NCI-H146 (cell line): ENCODE results near the gene SS18L1.
"Not testable (repeated sequence)": the region's sequence is repeated elsewhere in the genome, so short reads cannot be mapped to it uniquely, and the experiment has no call there.

Experiments
- DNase-seq: peaks from one replicate; lab custom pipeline; 2025; lab: John Stamatoyannopoulos, UW

SS18L1 gene

GRCh38 chr20:62143081-62143956, at the start of gene SS18L1, which contains the start of gene PSMA7:
Gene SS18L1 (plus strand): TSS chr20:62143769. CDS start chr20:62143821, 52 bp downstream.
Gene PSMA7 (minus strand): TSS chr20:62143394. CDS start chr20:62143303, 91 bp downstream.
- peak; percentile 89 for DNase-seq

GRCh38 chr20:62096421-62097380, 46.9 kb upstream of the SS18L1 start:
- no peak for DNase-seq

GRCh38 chr20:62097881-62098407, 45.6 kb upstream of the SS18L1 start:
- no peak for DNase-seq

- no peak for DNase-seq
These were observed 42.5 kb upstream of the SS18L1 start for GRCh38 chr20:62101078-62101477.

GRCh38 chr20:62103508-62104233, 39.9 kb upstream of the SS18L1 start:
- DNase-seq, result no peak

GRCh38 chr20:62104234-62104789, 39.3 kb upstream of the SS18L1 start:
- DNase-seq, result no peak

GRCh38 chr20:62104791-62105345, 38.7 kb upstream of the SS18L1 start:
- DNase-seq, result no peak

- no peak for DNase-seq
These were observed 38.0 kb upstream of the SS18L1 start for GRCh38 chr20:62105592-62105991.

- no peak for DNase-seq
These were observed 32.4 kb upstream of the SS18L1 start for GRCh38 chr20:62111148-62111547.

- DNase-seq, result no peak
These were observed 31.2 kb upstream of the SS18L1 start for GRCh38 chr20:62112368-62112767.

GRCh38 chr20:62114894-62115293, 28.7 kb upstream of the SS18L1 start:
- DNase-seq, result no peak

- not testable (repeated sequence) for DNase-seq
These were observed 27.7 kb upstream of the SS18L1 start for GRCh38 chr20:62115800-62116407.

- no peak for DNase-seq
These were observed 26.8 kb upstream of the SS18L1 start for GRCh38 chr20:62116558-62117361.

- peak; percentile 80 for DNase-seq
These were observed 26.3 kb upstream of the SS18L1 start for GRCh38 chr20:62117362-62117646.

- DNase-seq, result peak; percentile 35
These were observed 25.9 kb upstream of the SS18L1 start for GRCh38 chr20:62117658-62118057.

- DNase-seq, result no peak
These were observed 25.2 kb upstream of the SS18L1 start for GRCh38 chr20:62118113-62119043.

GRCh38 chr20:62119115-62119514, 24.5 kb upstream of the SS18L1 start:
- no peak for DNase-seq

GRCh38 chr20:62119591-62120364, 23.8 kb upstream of the SS18L1 start:
- DNase-seq, result no peak
